ENCODE data around the gene MEX3D. TPM values are rescaled to one million over a fixed set of nuclear protein-coding genes. Genes with fewer than 3 reads are reported as not detected.

Gene MEX3D
- polyA plus RNA-seq (ENCODE audit: insufficient read length in 10 of 10) = 10 to 100 TPM; 18.9 to 34.8 (median 24.2) TPM
- long read RNA-seq, donor 1, transcript MEX3D-201 (2 exons, 2,850 nt) = major isoform, 12 of 14 reads
- long read RNA-seq, donor 1, partial matches to known transcripts = 0 of 14 reads
- long read RNA-seq, donor 1, other reads (novel, unspliced or antisense) = 0 of 14 reads
- long read RNA-seq, donor 2, partial matches to known transcripts = 0 of 2 reads
- long read RNA-seq, donor 2, other reads (novel, unspliced or antisense) = 0 of 2 reads
- long read RNA-seq, donor 3 = 0 reads
- long read RNA-seq, donor 4, transcript MEX3D-201 (2 exons, 2,850 nt) = major isoform, 6 of 7 reads
- long read RNA-seq, donor 4, partial matches to known transcripts = 0 of 7 reads
- long read RNA-seq, donor 4, other reads (novel, unspliced or antisense) = 0 of 7 reads
- long read RNA-seq, donor 5, transcript MEX3D-201 (2 exons, 2,850 nt) = major isoform, 10 of 10 reads
- long read RNA-seq, donor 5, partial matches to known transcripts = 0 of 10 reads
- long read RNA-seq, donor 5, other reads (novel, unspliced or antisense) = 0 of 10 reads
- long read RNA-seq, donor 6, partial matches to known transcripts = 40 of 42 reads
- long read RNA-seq, donor 6, other reads (novel, unspliced or antisense) = 0 of 42 reads
- long read RNA-seq, donor 7, transcript MEX3D-201 (2 exons, 2,850 nt) = major isoform, 9 of 9 reads
- long read RNA-seq, donor 7, partial matches to known transcripts = 0 of 9 reads
- long read RNA-seq, donor 7, other reads (novel, unspliced or antisense) = 0 of 9 reads
- long read RNA-seq, donor 8, partial matches to known transcripts = 0 of 2 reads
- long read RNA-seq, donor 8, other reads (novel, unspliced or antisense) = 0 of 2 reads
- long read RNA-seq, donor 9, partial matches to known transcripts = 0 of 2 reads
- long read RNA-seq, donor 9, other reads (novel, unspliced or antisense) = 0 of 2 reads

- peak; percentile 80 to 84 (median 81) for DNase-seq
These were observed at the start of gene MEX3D for GRCh38 chr19:1568320-1569019. Gene MEX3D, minus strand, starts transcription at chr19:1568325. Its CDS starts 267 bp downstream, at chr19:1568058.

GRCh38 chr19:1616875-1617274 lies 48.8 kb upstream of the MEX3D start:
- no peak for DNase-seq

GRCh38 chr19:1616396-1616795 lies 48.3 kb upstream of the MEX3D start:
- DNase-seq = no peak

- DNase-seq = no peak
These were observed 47.1 kb upstream of the MEX3D start for GRCh38 chr19:1615156-1615765.

GRCh38 chr19:1613808-1614570 lies 45.9 kb upstream of the MEX3D start:
- DNase-seq = no peak

GRCh38 chr19:1613146-1613545 lies 45.0 kb upstream of the MEX3D start:
- DNase-seq = no peak

GRCh38 chr19:1612114-1613086 lies 44.3 kb upstream of the MEX3D start:
- no peak for DNase-seq

- DNase-seq = no peak
These were observed 43.2 kb upstream of the MEX3D start for GRCh38 chr19:1611353-1611752.

- no peak for DNase-seq
These were observed 42.5 kb upstream of the MEX3D start for GRCh38 chr19:1610579-1610978.

- no peak for DNase-seq
These were observed 41.8 kb upstream of the MEX3D start for GRCh38 chr19:1609680-1610474.

GRCh38 chr19:1609103-1609396 lies 40.9 kb upstream of the MEX3D start:
- DNase-seq = no peak

GRCh38 chr19:1608359-1609102 lies 40.4 kb upstream of the MEX3D start:
- no peak for DNase-seq

- DNase-seq = no peak
These were observed 38.1 kb upstream of the MEX3D start for GRCh38 chr19:1606138-1606651.

GRCh38 chr19:1605236-1606137 lies 37.4 kb upstream of the MEX3D start, which contains the start of gene UQCR11:
Gene UQCR11, minus strand, starts transcription at chr19:1605462. Its CDS starts 53 bp downstream, at chr19:1605409.
- DNase-seq = peak; percentile 95 to 99 (median 95)

- DNase-seq = no peak
These were observed 34.1 kb upstream of the MEX3D start for GRCh38 chr19:1602091-1602707.

- no peak for DNase-seq
These were observed 33.5 kb upstream of the MEX3D start for GRCh38 chr19:1601613-1602064.
